ENCODE results near the gene TULP4. TPM values are rescaled to one million over a fixed set of nuclear protein-coding genes. Genes with fewer than 3 reads are reported as not detected.

The TULP4 gene
- total RNA-seq, 1 experiment from 2014 or later, result 64.6 TPM

GRCh38 chr6:158416883-158417759, 104.9 kb downstream of the TULP4 start:
- Histone ChIP-seq H3K56ac (ENCODE audit: insufficient read length, low read depth, low read length) (no peak overlapping the region), H3K79me2 (ENCODE audit: insufficient read depth, low read length) (no peaks in the 10 kb centered on the region; the same call in 1 of the 2 replicates), H4K91ac (ENCODE audit: insufficient read length, low read depth, low read length) (no peak overlapping the region), H3K9ac (ENCODE audit: extremely low read depth, insufficient read length, low read length) (no peak overlapping the region), H2BK120ac (ENCODE audit: low read depth, low read length, poor library complexity, severe bottlenecking) (no peak overlapping the region), H3K27ac (ENCODE audit: insufficient read length, low read depth, low read length) (no peak overlapping the region), H3K14ac (ENCODE audit: insufficient read depth, low read length) (no peak overlapping the region), H3K27me3 (ENCODE audit: insufficient read depth, low read length) (no peaks in the 10 kb centered on the region), H3K4me2 (ENCODE audit: insufficient read depth, insufficient read length, low read length) (no peak overlapping the region), H4K5ac (ENCODE audit: insufficient read length, low read depth, low read length) (no peak overlapping the region), H2BK20ac (ENCODE audit: low read depth, low read length, poor library complexity, severe bottlenecking) (no peak overlapping the region), H3K23ac (ENCODE audit: insufficient read length, low read depth, low read length) (no peak overlapping the region), H2AK5ac (ENCODE audit: insufficient read length, low read length) (no peak overlapping the region), H2AFZ (ENCODE audit: low read length) (no peak overlapping the region), H2BK15ac (ENCODE audit: low read depth, low read length) (no peak overlapping the region), H3K4me1 (ENCODE audit: insufficient read depth, low read length) (no peaks in the 10 kb centered on the region), H3K23me2 (ENCODE audit: insufficient read length, low read depth, low read length, poor library complexity, severe bottlenecking) (no peaks in the 10 kb centered on the region), H3K18ac (ENCODE audit: insufficient read length, low read depth, low read length) (no peak overlapping the region), H4K20me1 (ENCODE audit: control insufficient read depth, insufficient read depth, insufficient read length) (no peaks in the 10 kb centered on the region), H2BK5ac (ENCODE audit: insufficient read length, low read length) (no peak overlapping the region), H4K8ac (replicated peaks; ENCODE audit: insufficient read length, low read depth, low read length) (no peak overlapping the region), H3K9me3 (ENCODE audit: control insufficient read depth, low read depth, low read length) (no peaks in the 10 kb centered on the region), H3K4ac (ENCODE audit: low read depth, low read length) (no peak overlapping the region), H3T11ph (ENCODE audit: low read length) (no peak overlapping the region), H3K79me1 (ENCODE audit: insufficient read depth, low read depth, low read length, poor library complexity, severe bottlenecking) (no peaks in the 10 kb centered on the region), H2BK12ac (ENCODE audit: insufficient read length, low read depth, low read length) (no peak overlapping the region)
- Mint-ChIP-seq H3K4me3 (no peak overlapping the region), H3K4me1 (peaks cover 12 to 17% of the 10 kb centered on the region in 2 experiments), H3K9me3 (peaks cover 0 to 4% of the 10 kb centered on the region in 2 experiments; a peak in 1 of 5 replicates), H3K36me3 (ENCODE audit: insufficient read depth in 1 of 3, low read depth in 3 of 3) (peaks cover 9 to 25% (median 10%) of the 10 kb centered on the region in 3 experiments; a peak in 6 of 7 replicates), H3K27me3 (ENCODE audit: low read depth) (no peaks in the 10 kb centered on the region), H3K27ac (peak overlapping the region in 1 of 3 experiments; percentile 20; a peak in 2 of 7 replicates)
- no CpG with 5 or more reads among the region's 4 CpGs for WGBS (ENCODE audit: extremely low coverage, insufficient read length, low lambda C conversion rate)
- no peak for DNase-seq
- TF ChIP-seq, protein P1, sequence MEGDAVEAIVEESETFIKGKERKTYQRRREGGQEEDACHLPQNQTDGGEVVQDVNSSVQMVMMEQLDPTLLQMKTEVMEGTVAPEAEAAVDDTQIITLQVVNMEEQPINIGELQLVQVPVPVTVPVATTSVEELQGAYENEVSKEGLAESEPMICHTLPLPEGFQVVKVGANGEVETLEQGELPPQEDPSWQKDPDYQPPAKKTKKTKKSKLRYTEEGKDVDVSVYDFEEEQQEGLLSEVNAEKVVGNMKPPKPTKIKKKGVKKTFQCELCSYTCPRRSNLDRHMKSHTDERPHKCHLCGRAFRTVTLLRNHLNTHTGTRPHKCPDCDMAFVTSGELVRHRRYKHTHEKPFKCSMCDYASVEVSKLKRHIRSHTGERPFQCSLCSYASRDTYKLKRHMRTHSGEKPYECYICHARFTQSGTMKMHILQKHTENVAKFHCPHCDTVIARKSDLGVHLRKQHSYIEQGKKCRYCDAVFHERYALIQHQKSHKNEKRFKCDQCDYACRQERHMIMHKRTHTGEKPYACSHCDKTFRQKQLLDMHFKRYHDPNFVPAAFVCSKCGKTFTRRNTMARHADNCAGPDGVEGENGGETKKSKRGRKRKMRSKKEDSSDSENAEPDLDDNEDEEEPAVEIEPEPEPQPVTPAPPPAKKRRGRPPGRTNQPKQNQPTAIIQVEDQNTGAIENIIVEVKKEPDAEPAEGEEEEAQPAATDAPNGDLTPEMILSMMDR (conservative IDR thresholded peaks at IDR 0.05), result no peak

Data from H9 (cell line).